Mammary epithelial cell (primary cell): Measurements from ENCODE around the gene GOLGA8B.
"Not testable (repeated sequence)": the region's sequence is repeated elsewhere in the genome, so short reads cannot be mapped to it uniquely, and the experiment has no call there.

Experiments used
- EZH2 ChIP-seq: IDR thresholded peaks from 2 replicates; pipeline ENCODE4 v1.6.1; 2012; ENCODE audit warnings: low read length, inconsistent platforms, borderline replicate concordance
- TF ChIP-seq, protein P1 (sequence below), 2 donors: IDR thresholded peaks in 1 of 2; conservative IDR thresholded peaks in 1 of 2; 2 replicates each; pipeline ENCODE4 v1.5.1; 2011 to 2012; ENCODE audit warnings: inconsistent platforms in 2 of 2, low read length in 2 of 2, mild to moderate bottlenecking in 2 of 2, control low read depth in 1 of 2, low read depth in 1 of 2; ENCODE audit not compliant: insufficient read depth in 1 of 2; ENCODE audit errors: extremely low read depth in 1 of 2

DNA sequence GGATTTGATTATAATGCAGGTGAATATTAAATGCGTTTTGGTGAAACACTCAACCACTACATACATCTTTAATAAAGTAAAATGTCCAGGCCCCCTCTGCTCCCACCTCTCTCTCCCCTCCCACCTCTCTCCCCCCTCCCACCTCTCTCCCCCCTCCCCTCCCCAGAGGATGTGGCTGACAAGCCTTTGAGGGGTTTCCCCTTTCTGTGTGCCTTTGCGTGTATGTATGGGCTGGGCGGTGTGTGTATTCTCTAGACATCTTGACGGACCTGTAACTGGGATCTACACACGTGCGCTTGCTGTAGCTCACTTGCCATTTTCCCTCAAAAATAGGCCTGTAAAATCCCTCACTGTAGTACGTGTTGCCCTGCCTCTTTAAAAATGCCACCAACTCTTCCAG is 28.3 kb downstream of the GOLGA8B start:
- TF ChIP-seq, protein P1, sequence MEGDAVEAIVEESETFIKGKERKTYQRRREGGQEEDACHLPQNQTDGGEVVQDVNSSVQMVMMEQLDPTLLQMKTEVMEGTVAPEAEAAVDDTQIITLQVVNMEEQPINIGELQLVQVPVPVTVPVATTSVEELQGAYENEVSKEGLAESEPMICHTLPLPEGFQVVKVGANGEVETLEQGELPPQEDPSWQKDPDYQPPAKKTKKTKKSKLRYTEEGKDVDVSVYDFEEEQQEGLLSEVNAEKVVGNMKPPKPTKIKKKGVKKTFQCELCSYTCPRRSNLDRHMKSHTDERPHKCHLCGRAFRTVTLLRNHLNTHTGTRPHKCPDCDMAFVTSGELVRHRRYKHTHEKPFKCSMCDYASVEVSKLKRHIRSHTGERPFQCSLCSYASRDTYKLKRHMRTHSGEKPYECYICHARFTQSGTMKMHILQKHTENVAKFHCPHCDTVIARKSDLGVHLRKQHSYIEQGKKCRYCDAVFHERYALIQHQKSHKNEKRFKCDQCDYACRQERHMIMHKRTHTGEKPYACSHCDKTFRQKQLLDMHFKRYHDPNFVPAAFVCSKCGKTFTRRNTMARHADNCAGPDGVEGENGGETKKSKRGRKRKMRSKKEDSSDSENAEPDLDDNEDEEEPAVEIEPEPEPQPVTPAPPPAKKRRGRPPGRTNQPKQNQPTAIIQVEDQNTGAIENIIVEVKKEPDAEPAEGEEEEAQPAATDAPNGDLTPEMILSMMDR (conservative IDR thresholded peaks at IDR 0.05 in 1 of 2, IDR thresholded peaks at IDR 0.05 in 1 of 2; ENCODE audit: extremely low read depth in 1 of 2, insufficient read depth in 1 of 2, low read depth in 1 of 2, low read length in 2 of 2) = not testable (repeated sequence)
- TF ChIP-seq EZH2 = not testable (repeated sequence)
